Lower leg skin (tissue), 3 donors: ENCODE measurements around the gene CRAMP1.

Experiments used
- POLR2A ChIP-seq, 2 donors: fragments of 450-650 bp; IDR thresholded peaks; one replicate each; pipeline ENCODE4 v1.6.1; 2016 to 2017; ENCODE audit warnings: antibody characterized with exemption in 2 of 2, mild to moderate bottlenecking in 1 of 2, moderate library complexity in 1 of 2
- TF ChIP-seq, protein P1 (sequence below), 3 donors: fragments of 450-650 bp; IDR thresholded peaks; one replicate each; pipeline ENCODE4 v1.5.1; 2016; ENCODE audit warnings: antibody characterized with exemption in 3 of 3, mild to moderate bottlenecking in 3 of 3, moderate library complexity in 2 of 3

GRCh38 chr16:1705688-1706385 is 93.7 kb downstream of the CRAMP1 start, which contains the start of gene MAPK8IP3:
- TF ChIP-seq, protein P1, sequence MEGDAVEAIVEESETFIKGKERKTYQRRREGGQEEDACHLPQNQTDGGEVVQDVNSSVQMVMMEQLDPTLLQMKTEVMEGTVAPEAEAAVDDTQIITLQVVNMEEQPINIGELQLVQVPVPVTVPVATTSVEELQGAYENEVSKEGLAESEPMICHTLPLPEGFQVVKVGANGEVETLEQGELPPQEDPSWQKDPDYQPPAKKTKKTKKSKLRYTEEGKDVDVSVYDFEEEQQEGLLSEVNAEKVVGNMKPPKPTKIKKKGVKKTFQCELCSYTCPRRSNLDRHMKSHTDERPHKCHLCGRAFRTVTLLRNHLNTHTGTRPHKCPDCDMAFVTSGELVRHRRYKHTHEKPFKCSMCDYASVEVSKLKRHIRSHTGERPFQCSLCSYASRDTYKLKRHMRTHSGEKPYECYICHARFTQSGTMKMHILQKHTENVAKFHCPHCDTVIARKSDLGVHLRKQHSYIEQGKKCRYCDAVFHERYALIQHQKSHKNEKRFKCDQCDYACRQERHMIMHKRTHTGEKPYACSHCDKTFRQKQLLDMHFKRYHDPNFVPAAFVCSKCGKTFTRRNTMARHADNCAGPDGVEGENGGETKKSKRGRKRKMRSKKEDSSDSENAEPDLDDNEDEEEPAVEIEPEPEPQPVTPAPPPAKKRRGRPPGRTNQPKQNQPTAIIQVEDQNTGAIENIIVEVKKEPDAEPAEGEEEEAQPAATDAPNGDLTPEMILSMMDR (IDR thresholded peaks at IDR 0.05) = peak in 2 of 3 donors; percentile 8 to 68
- peak in 1 of 2 donors; percentile 36 for TF ChIP-seq POLR2A (IDR thresholded peaks at IDR 0.05)
